SK-N-SH (cell line): Measurements from ENCODE around the gene PHLDA3.

ENCODE experiments used
- CTCF ChIP-seq: fragments of 200-600 bp; sonication (generic); IDR thresholded peaks from 2 replicates; pipeline ENCODE4 v1.6.1; 2017; ENCODE audit warnings: antibody characterized with exemption, mild to moderate bottlenecking, moderate library complexity
- EP300 ChIP-seq, 2 experiments: IDR thresholded peaks; 2 replicates each; pipeline versions ENCODE4 v1.4.0 to v1.6.1; 2012; ENCODE audit warnings: borderline replicate concordance in 1 of 2, low read depth in 1 of 2, low read length in 1 of 2
- EZH2phosphoT487 ChIP-seq: fragments of 200-600 bp; sonication (generic); IDR thresholded peaks from 2 replicates; pipeline ENCODE4 v1.6.1; 2017; ENCODE audit warnings: low read depth, mixed run types, mild to moderate bottlenecking, antibody characterized with exemption, moderate library complexity, borderline replicate concordance
- JUND ChIP-seq: IDR thresholded peaks from 2 replicates; pipeline ENCODE4 v1.4.0; 2012
- POLR2AphosphoS5 ChIP-seq: IDR thresholded peaks from 2 replicates; pipeline ENCODE4 v1.6.1; 2012; ENCODE audit warnings: low read depth, low read length
- RCOR1 ChIP-seq: fragments of 150-350 bp; IDR thresholded peaks from 2 replicates; pipeline ENCODE4 v1.6.1; 2017; ENCODE audit warnings: antibody characterized with exemption, low read length
- REST ChIP-seq: IDR thresholded peaks from 2 replicates; pipeline ENCODE4 v1.6.1; 2012; ENCODE audit warnings: mild to moderate bottlenecking, low read depth, low read length, moderate library complexity
- TAF1 ChIP-seq: IDR thresholded peaks from 2 replicates; pipeline ENCODE4 v1.6.1; 2012; ENCODE audit warnings: low read depth, mild to moderate bottlenecking, low read length, moderate library complexity, borderline replicate concordance
- TEAD4 ChIP-seq: IDR thresholded peaks from 2 replicates; pipeline ENCODE4 v1.4.0; 2012; ENCODE audit warnings: mild to moderate bottlenecking, borderline replicate concordance; ENCODE audit not compliant: insufficient read depth
- ZBTB33 ChIP-seq: IDR thresholded peaks from 2 replicates; pipeline ENCODE4 v1.4.0; 2012; ENCODE audit warnings: low read depth, borderline replicate concordance

- no peak for TF ChIP-seq REST
- TF ChIP-seq POLR2AphosphoS5, result no peak
- no peak for TF ChIP-seq ZBTB33
- TF ChIP-seq TAF1, result no peak
- no peak for TF ChIP-seq CTCF
- no peak for TF ChIP-seq RCOR1
- no peak for TF ChIP-seq JUND
- no peak for TF ChIP-seq EZH2phosphoT487
- no peak for TF ChIP-seq TEAD4
- TF ChIP-seq EP300 (IDR thresholded peaks at IDR 0.05; ENCODE audit: borderline replicate concordance in 1 of 2, low read depth in 1 of 2, low read length in 1 of 2), result no peak
Measured at GRCh38 chr1:201500670-201501120, 31.7 kb upstream of the PHLDA3 start.
